ENCODE measurements around the gene POLR1G.

POLR1G gene

GRCh38 chr19:45380107-45380506 lies 26.3 kb upstream of the POLR1G start:
- H3K27ac ChIP-seq (ENCODE audit: low read length): no peak overlapping the region
- no peak overlapping the region for H3K9ac ChIP-seq (ENCODE audit: low read length)
- H3K36me3 ChIP-seq (replicated peaks; ENCODE audit: insufficient read depth, low read length): no peaks in the 10 kb centered on the region
- no peaks in the 10 kb centered on the region for H3K9me3 ChIP-seq (replicated peaks; ENCODE audit: insufficient read depth, low read length)
- TF ChIP-seq CTCF (IDR thresholded peaks at IDR 0.05; ENCODE audit: low read length) (no peak), EZH2phosphoT487 (IDR thresholded peaks at IDR 0.05; ENCODE audit: low read length) (no peak), EZH2 (optimal IDR thresholded peaks at IDR 0.05; ENCODE audit: low read depth, low read length) (no peak)
- DNase-seq: no peak
- no peaks in the 10 kb centered on the region; the same call in 1 of the 2 replicates for H3K27me3 ChIP-seq (replicated peaks; ENCODE audit: insufficient read depth, low read length)
- H3K4me2 ChIP-seq (ENCODE audit: low read depth, low read length): no peak overlapping the region
- no peaks in the 10 kb centered on the region for H3F3A ChIP-seq (ENCODE audit: insufficient read depth, low read length)
- H3K4me3 ChIP-seq (ENCODE audit: low read length): no peak overlapping the region
- no peaks in the 10 kb centered on the region for H3K4me1 ChIP-seq (ENCODE audit: low read length)
- H4K20me1 ChIP-seq (ENCODE audit: insufficient read depth, low read length): no peaks in the 10 kb centered on the region
- H3K79me2 ChIP-seq (ENCODE audit: low read length): no peaks in the 10 kb centered on the region
- no peaks in the 10 kb centered on the region for H3K9me2 ChIP-seq (replicated peaks; ENCODE audit: insufficient read depth, low read length)
- H2AFZ ChIP-seq (ENCODE audit: low read length): no peak overlapping the region

GRCh38 chr19:45382426-45382825 lies 24.0 kb upstream of the POLR1G start:
- no peak overlapping the region for H3K4me2 ChIP-seq (ENCODE audit: low read depth, low read length)
- H3K9ac ChIP-seq (ENCODE audit: low read length): no peak overlapping the region
- H3K27me3 ChIP-seq (replicated peaks; ENCODE audit: insufficient read depth, low read length): peaks cover 7% of the 10 kb centered on the region; the same call in 1 of the 2 replicates
- H3K36me3 ChIP-seq (replicated peaks; ENCODE audit: insufficient read depth, low read length): no peaks in the 10 kb centered on the region
- no peaks in the 10 kb centered on the region for H3K79me2 ChIP-seq (ENCODE audit: low read length)
- no peaks in the 10 kb centered on the region for H3F3A ChIP-seq (ENCODE audit: insufficient read depth, low read length)
- H3K4me3 ChIP-seq (ENCODE audit: low read length): no peak overlapping the region
- H3K9me2 ChIP-seq (replicated peaks; ENCODE audit: insufficient read depth, low read length): no peaks in the 10 kb centered on the region
- H3K27ac ChIP-seq (ENCODE audit: low read length): no peak overlapping the region
- no peak for TF ChIP-seq EZH2 (optimal IDR thresholded peaks at IDR 0.05; ENCODE audit: low read depth, low read length)
- TF ChIP-seq EZH2phosphoT487 (IDR thresholded peaks at IDR 0.05; ENCODE audit: low read length): no peak
- no peak for TF ChIP-seq CTCF (IDR thresholded peaks at IDR 0.05; ENCODE audit: low read length)
- no peak overlapping the region for H2AFZ ChIP-seq (ENCODE audit: low read length)
- H3K4me1 ChIP-seq (ENCODE audit: low read length): no peaks in the 10 kb centered on the region
- H3K9me3 ChIP-seq (replicated peaks; ENCODE audit: insufficient read depth, low read length): no peaks in the 10 kb centered on the region
- H4K20me1 ChIP-seq (ENCODE audit: insufficient read depth, low read length): no peaks in the 10 kb centered on the region
- DNase-seq: no peak

- no peaks in the 10 kb centered on the region for H4K20me1 ChIP-seq (ENCODE audit: insufficient read depth, low read length)
- H3K9ac ChIP-seq (ENCODE audit: low read length): no peak overlapping the region
- no peaks in the 10 kb centered on the region for H3K9me2 ChIP-seq (replicated peaks; ENCODE audit: insufficient read depth, low read length)
- no peak overlapping the region for H3K4me2 ChIP-seq (ENCODE audit: low read depth, low read length)
- H3K79me2 ChIP-seq (ENCODE audit: low read length): no peaks in the 10 kb centered on the region
- no peak overlapping the region for H3K27ac ChIP-seq (ENCODE audit: low read length)
- no peaks in the 10 kb centered on the region for H3K9me3 ChIP-seq (replicated peaks; ENCODE audit: insufficient read depth, low read length)
- peaks cover 7% of the 10 kb centered on the region; the same call in 1 of the 2 replicates for H3K27me3 ChIP-seq (replicated peaks; ENCODE audit: insufficient read depth, low read length)
- H3F3A ChIP-seq (ENCODE audit: insufficient read depth, low read length): no peaks in the 10 kb centered on the region
- H3K4me3 ChIP-seq (ENCODE audit: low read length): no peak overlapping the region
- no peak for TF ChIP-seq EZH2 (optimal IDR thresholded peaks at IDR 0.05; ENCODE audit: low read depth, low read length)
- TF ChIP-seq EZH2phosphoT487 (IDR thresholded peaks at IDR 0.05; ENCODE audit: low read length): no peak
- no peak for TF ChIP-seq CTCF (IDR thresholded peaks at IDR 0.05; ENCODE audit: low read length)
- no peaks in the 10 kb centered on the region for H3K36me3 ChIP-seq (replicated peaks; ENCODE audit: insufficient read depth, low read length)
- H2AFZ ChIP-seq (ENCODE audit: low read length): no peak overlapping the region
- no peaks in the 10 kb centered on the region for H3K4me1 ChIP-seq (ENCODE audit: low read length)
- DNase-seq: no peak
Observed at GRCh38 chr19:45385392-45386221, 20.8 kb upstream of the POLR1G start.
